ENCODE results near the gene CAPN15.
"Not testable (repeated sequence)": the region's sequence is repeated elsewhere in the genome, so short reads cannot be mapped to it uniquely, and the experiment has no call there.

The CAPN15 gene

DNA sequence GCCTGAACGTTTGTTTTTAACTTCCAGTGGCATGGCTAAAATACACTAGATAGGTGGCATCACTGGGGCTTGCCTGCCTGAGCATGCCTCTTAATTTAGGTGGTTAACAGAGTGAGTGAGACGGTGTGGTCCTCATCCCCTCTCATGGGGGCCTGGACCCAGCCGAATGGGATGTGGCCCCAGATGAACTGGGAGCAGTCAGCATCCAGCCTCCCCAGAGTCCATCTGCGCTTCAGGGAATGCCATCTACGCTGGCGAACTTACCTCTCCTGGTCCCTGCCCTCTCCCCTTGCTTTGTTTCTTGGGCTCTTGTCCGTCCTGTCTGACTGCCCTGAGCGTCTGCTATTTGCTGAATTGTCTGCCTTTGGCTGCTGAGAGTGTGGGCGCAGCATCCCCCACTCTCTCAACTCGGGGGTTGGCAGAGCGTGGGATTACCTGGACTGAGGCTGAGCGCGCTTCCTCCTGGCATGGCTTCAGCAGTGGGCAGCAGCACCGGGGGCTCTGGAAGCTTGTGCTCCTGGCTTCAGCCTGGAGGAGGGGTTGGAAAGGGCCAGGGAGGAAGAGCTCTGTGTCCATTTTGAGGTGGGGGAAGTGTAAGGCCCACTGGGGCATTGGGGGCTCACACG, 64.5 kb downstream of the CAPN15 start:
- no peak for DNase-seq (ENCODE audit: low spot score)

DNA sequence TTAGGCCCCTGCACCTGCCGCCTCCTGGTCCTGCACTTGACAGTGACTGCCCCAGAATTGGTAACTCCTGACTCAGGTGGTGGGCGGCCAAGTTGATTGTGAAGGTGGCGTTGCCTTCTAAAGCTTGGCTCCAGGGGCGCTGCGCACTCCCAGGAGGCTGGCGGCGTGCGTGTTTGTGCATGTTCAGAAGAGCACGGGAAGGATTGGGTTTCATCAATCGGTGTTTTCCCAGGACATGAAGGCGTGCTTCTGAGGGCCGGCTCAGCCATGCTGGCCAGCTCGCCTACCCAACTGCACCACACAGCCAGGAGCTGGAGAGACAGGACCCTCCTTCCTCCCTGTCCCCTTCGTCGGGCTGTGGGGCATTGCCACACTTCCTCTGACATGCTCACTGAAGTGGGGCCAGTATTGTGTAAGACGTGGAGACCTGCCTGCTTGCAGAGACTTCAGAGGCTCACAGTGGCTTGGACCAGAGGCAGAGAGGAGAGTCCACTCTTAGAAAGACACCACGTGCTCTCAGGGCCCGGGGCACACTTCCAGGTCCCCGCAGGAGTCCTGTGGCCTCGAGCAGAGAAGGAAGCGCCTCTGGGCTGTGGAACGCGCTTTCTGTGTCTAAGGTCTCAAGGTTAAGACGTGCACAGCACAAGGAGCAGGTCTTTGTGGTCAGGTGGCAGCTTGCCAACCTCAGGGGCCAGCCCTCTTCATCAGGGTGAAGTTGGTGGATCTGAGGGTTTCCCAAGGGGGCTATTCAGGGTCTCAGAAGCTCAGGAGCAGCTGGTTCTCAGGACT, 65.2 kb downstream of the CAPN15 start:
- DNase-seq (ENCODE audit: low spot score) = peak; percentile 14

DNA sequence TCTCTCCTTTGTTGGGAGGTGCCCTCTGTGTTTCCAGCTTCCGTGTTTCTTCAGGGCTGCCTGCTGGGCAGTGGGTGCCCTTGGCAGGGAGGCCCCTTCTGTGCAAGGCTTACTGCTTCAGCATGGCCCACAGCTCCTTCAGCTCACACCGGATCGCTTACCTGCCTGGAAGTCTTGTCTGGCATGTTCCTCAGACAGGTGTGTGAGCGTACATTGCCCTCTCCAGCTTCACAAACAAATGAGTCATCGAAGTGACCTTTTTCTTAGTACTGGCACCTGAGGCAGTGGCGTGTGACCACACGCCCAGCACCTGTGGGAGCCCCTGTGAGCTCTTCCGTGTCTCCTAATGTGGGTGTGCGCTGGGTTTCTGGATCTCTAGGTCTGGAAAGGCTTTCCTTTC, 65.9 kb downstream of the CAPN15 start:
- no peak for DNase-seq (ENCODE audit: low spot score)

DNA sequence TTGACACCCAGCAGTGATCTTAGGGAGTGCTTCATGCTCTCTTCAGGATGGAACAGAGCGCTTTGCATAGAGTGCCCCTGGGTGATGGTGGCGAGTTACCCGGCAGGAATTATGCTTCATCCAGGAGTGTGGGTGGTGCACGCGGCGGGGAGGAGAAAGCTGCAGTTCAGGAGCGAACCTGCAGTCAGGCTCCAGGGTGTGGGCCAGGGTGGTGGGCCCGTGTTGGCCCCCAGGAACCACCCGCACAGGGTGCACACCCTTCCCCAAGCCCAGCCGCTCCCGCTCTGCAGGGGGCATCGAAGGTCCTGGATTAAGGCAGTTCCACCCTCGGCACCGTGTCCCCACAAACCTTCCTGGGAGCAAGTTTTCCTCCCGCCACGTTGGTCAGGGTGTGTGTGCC, 66.3 kb downstream of the CAPN15 start:
- DNase-seq (ENCODE audit: low spot score) = no peak

DNA sequence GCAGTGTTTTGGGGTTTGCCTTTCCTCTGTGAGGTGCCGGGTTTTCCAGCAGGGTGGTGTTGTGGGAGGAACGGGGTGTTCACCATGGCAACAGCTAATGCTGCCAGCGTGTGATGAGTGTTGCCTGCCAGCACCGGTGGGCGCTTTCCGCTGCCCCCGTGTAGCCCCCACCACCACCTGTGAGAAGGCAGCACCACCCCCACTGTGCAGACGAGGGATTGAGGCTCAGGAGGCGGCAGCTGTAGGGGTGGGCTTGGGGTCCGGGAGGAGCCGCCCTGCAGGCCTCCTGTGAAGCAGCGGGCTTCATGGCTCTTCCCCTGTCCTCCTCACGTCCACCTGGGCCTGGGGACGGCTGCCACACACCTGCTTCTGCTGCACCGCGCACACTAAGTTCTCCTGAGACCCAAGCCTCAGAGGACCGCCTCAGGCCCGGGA, 67.6 kb downstream of the CAPN15 start:
- DNase-seq (ENCODE audit: low spot score) = no peak

DNA sequence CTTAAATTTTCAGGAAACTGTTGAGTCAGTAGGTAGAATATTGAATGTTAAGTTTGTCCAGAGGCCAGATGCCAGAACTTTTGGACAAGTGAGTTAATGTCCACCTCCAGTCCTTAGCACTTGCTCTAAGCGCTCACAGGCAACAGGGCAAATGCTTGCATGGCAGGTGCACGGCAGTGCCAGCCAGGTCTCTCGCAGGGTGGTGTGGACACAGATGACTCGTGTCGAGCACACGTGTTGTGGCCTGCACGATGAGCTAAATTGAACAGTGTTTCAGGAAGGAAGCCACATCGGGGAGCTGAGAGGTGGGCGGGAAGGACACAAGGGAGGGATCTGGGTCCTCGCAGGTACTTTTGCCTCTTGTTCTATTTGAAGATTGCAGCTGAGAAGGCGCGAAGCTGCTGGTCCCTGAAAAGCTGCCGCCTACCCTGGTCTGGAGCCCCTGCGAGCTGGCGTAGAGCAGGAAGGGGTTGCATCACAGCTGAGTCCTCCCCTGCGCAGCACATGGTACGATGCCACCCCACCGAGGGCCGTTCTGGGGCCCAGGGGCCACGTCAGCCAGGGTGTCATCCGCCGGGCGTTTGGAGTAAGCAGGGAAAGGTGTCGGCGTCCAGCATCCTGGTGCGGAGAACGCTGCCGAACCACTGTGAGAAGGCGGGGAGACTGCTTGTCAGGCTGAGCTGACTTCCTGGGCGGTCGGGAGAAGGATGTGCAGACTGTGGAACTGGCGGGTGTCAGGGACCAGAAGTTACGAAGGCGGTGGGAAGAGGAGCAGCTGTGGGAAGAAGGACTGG, 68.6 kb downstream of the CAPN15 start:
- DNase-seq (ENCODE audit: low spot score) = no peak

DNA sequence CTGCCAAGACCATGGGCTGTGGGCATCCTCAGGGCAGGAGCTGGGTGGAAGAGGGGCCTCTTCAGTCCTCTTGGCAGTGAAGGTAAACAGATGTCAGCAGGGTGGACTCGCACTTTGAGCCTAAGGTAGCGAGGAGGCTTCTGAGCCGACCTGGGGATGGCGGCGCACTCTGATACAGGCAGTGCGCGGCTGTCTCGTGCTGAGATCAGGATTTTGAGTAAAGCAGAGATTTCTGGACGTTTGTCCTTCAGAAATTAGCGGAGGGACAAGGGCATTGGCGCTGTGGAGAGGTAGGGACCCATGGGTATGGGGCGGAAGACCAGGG, 69.2 kb downstream of the CAPN15 start:
- DNase-seq (ENCODE audit: low spot score) = no peak

DNA sequence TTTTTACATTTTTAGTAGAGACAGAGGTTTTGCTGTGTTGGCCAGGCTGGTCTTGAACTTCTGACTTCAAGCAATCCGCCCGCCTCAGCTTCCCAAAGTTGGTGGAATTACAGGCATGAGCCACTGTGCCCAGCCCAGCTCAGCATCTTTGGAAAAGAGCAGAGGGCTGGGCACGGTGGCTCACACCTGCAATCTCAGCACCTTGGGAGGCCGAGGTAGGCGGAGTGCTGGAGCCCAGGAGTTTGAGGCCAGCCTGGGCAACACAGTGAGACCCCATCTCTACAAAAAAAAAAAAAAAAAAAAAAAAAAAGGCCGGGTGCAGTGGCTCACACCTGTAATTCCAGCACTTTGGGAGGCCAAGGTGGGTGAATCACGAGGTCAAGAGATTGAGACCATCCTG, 70.1 kb downstream of the CAPN15 start:
- not testable (repeated sequence) for DNase-seq (ENCODE audit: low spot score)

DNA sequence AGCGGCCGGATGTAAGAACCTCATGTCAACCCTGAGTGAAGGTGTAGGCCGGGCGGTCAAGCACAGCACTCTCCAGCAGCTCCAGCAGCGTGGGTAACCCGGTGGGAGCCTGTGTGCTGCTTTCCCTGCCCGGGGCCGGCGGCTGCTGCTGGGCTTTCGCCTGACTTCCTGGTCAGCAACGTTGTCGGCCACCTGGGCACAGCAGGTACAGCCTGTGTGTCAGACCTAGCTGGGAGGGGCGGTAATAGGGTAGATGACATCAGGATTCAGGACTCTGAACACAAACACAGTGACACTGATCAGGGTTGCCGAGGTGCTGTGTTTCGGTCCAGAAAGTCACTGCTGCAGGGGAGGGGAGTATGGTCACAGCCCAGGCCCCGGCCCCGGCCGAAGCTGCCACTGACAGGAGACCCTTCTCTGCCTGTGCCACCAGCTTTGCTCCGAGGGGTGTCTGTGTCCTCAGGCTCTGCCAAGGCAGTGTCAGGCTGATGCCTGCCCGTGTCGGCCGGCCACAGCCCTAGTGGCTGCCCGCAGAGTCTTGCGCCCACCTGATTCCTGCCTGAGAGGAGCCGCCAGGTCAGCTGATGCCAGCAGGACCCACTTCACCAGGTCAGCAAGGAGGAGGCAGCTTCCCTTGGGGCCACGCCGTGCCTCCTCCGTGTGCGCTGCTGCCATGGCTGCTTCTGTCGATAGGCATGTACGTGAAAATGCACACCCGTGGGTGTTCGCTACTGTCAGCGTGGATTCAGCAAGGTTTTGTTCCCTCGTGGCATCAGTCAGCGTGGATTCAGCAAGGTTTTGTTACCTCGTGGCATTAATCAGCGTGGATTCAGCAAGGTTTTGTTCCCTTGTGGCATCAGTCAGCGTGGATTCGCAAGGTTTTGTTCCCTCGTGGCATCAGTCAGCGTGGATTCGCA, 71.6 kb downstream of the CAPN15 start:
- DNase-seq (ENCODE audit: low spot score) = no peak

DNA sequence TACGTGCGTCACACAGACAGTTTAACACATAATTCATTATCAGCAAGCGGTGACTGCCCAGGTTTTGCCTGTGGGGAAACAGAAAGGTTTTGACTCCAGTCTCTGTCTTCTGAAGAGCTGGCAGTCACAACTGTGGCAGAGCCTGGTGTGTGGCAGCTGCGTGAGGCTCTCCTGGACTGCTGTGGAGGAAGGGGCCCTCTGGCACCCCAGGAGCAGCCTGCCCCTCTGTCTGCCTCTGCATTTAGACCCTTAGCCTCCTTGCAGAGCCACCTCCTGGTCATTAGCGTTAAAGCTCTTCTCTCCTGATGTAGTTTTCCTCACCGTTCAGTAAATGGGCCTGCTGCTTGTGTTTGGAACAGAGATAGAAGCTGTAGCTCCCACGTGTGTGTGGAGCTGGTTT, 73.3 kb downstream of the CAPN15 start:
- no peak for DNase-seq (ENCODE audit: low spot score)

DNA sequence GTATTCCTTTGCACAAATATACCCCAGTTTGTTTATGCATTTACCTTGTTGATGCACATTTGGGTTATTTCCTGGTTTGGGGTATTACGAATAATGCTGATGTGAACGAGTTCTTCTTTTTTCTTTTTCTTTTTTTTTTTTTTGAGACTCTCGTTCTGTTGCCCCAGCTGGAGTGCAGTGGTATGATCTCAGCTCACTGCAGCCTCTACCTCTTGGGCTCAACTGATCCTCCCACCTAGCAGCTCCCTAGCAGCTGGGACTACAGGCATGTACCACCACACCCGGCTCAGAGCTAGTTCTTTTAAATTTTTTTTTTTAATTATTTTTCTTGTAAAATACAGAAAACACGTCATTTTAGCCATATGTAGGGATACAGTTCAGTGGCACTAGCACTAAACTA, 76.4 kb downstream of the CAPN15 start:
- no peak for DNase-seq (ENCODE audit: low spot score)

Small RNA genes lying within 50 kb of the gene (small RNA-seq; reads per million reads assigned to genes)
- gene MIR3176 = 0.24 to 3.9 reads per million in 2 experiments
- 0.03 to 0.27 reads per million in 2 experiments for gene MIR5587
- 0 to 0.03 reads per million in 2 experiments for gene Z98883.1
